MCF 10A (cell line): ENCODE results near the gene SLC22A7. TPM values are rescaled to one million over a fixed set of nuclear protein-coding genes. Genes with fewer than 3 reads are reported as not detected.

Experiments
- Bru-seq: library from RNA; stranded (reverse); fragments of 400-500 nt; gene quantifications from one replicate; lab custom pipeline; 2021; lab: Mats Ljungman, UMichigan
- BruChase-seq, 2 experiments: library from RNA; stranded (reverse); fragments of 400-500 nt; gene quantifications; one replicate each; lab custom pipeline; 2021; lab: Mats Ljungman, UMichigan
- BruUV-seq: library from RNA; stranded (reverse); fragments of 400-500 nt; replicated peaks from 2 replicates; lab custom pipeline; 2021; lab: Mats Ljungman, UMichigan
- CTCF ChIA-PET: fragments of 300-600 bp; sonication (Branson Sonifier 250); formaldehyde crosslinking; extraction: SDS; loops from one replicate; lab custom pipeline; 2021; ENCODE audit warnings: antibody characterized with exemption, inconsistent platforms; lab: Yijun Ruan, JAX
- POLR2A ChIA-PET: fragments of 300-600, 350-650 bp; sonication (Branson Sonifier 250); formaldehyde crosslinking; extraction: SDS; loops from one replicate; lab custom pipeline; 2020; ENCODE audit warnings: antibody characterized with exemption, inconsistent platforms; lab: Yijun Ruan, JAX
- DNase-seq: peaks from one replicate; pipeline ENCODE4 v3.0.0-alpha.2; 2018; ENCODE audit not compliant: unreplicated experiment
- H3K27ac Mint-ChIP-seq: one replicate; pipeline ENCODE4 v1.8.0; 2022; ENCODE audit warnings: mild to moderate bottlenecking, low read depth, mixed read lengths; ENCODE audit not compliant: unreplicated experiment
- H3K27me3 Mint-ChIP-seq: one replicate; pipeline ENCODE4 v1.8.0; 2022; ENCODE audit warnings: mixed read lengths; ENCODE audit not compliant: insufficient read depth, unreplicated experiment
- H3K36me3 Mint-ChIP-seq: one replicate; pipeline ENCODE4 v1.8.0; 2022; ENCODE audit warnings: mild to moderate bottlenecking, moderate library complexity, mixed read lengths; ENCODE audit not compliant: insufficient read depth, unreplicated experiment
- H3K4me1 Mint-ChIP-seq: one replicate; pipeline ENCODE4 v1.8.0; 2022; ENCODE audit warnings: mixed read lengths; ENCODE audit not compliant: insufficient read depth, unreplicated experiment
- H3K4me3 Mint-ChIP-seq: one replicate; pipeline ENCODE4 v1.8.0; 2022; ENCODE audit warnings: mild to moderate bottlenecking, moderate library complexity, mixed read lengths; ENCODE audit not compliant: unreplicated experiment
- H3K9me3 Mint-ChIP-seq: one replicate; pipeline ENCODE4 v1.8.0; 2022; ENCODE audit warnings: mixed read lengths; ENCODE audit not compliant: unreplicated experiment
- intact Hi-C: fragments of 100-400 bp; cut with micrococcal nuclease; formaldehyde crosslinking; loops from 2 replicates; pipeline ENCODE4 v1.14.1; 2022
- long read RNA-seq: library from polyadenylated mRNA; stranded (forward); transcript quantifications from one replicate; pipeline ENCODE4 v2.0.0, GENCODE V29; 2022
- total RNA-seq: library from RNA; stranded (reverse); gene quantifications from 2 replicates; pipeline ENCODE4 v1.2.3, GENCODE V29; 2022
- TF ChIP-seq, protein P1 (sequence below): fragments of 200-600 bp; IDR thresholded peaks from one replicate; pipeline ENCODE4 v1.8.0; 2022; ENCODE audit warnings: antibody characterized with exemption, mild to moderate bottlenecking; ENCODE audit not compliant: unreplicated experiment

SLC22A7 gene, protein sequence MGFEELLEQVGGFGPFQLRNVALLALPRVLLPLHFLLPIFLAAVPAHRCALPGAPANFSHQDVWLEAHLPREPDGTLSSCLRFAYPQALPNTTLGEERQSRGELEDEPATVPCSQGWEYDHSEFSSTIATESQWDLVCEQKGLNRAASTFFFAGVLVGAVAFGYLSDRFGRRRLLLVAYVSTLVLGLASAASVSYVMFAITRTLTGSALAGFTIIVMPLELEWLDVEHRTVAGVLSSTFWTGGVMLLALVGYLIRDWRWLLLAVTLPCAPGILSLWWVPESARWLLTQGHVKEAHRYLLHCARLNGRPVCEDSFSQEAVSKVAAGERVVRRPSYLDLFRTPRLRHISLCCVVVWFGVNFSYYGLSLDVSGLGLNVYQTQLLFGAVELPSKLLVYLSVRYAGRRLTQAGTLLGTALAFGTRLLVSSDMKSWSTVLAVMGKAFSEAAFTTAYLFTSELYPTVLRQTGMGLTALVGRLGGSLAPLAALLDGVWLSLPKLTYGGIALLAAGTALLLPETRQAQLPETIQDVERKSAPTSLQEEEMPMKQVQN
- total RNA-seq: not detected in 2 replicates
- not detected for Bru-seq, nascent RNA
- not detected for BruChase-seq, experiment 1, labeled RNA remaining after a 6-hour chase
- not detected for BruChase-seq, experiment 2, labeled RNA remaining after a 2-hour chase
- long read RNA-seq: 0 reads

GRCh38 chr6:43297644-43298564 is at the start of gene SLC22A7:
TSS of gene SLC22A7 (plus strand) at chr6:43298260. CDS start at chr6:43298359, 99 bp downstream.
- no peak within 1 kb of the TSS for H3K4me3 Mint-ChIP-seq
- H3K4me1 Mint-ChIP-seq: no peaks in the 10 kb centered on the region
- intact Hi-C loops: no loop called here
- no TSS peak for BruUV-seq
- no peaks in the 10 kb centered on the region for H3K36me3 Mint-ChIP-seq
- TF ChIP-seq, protein P1, sequence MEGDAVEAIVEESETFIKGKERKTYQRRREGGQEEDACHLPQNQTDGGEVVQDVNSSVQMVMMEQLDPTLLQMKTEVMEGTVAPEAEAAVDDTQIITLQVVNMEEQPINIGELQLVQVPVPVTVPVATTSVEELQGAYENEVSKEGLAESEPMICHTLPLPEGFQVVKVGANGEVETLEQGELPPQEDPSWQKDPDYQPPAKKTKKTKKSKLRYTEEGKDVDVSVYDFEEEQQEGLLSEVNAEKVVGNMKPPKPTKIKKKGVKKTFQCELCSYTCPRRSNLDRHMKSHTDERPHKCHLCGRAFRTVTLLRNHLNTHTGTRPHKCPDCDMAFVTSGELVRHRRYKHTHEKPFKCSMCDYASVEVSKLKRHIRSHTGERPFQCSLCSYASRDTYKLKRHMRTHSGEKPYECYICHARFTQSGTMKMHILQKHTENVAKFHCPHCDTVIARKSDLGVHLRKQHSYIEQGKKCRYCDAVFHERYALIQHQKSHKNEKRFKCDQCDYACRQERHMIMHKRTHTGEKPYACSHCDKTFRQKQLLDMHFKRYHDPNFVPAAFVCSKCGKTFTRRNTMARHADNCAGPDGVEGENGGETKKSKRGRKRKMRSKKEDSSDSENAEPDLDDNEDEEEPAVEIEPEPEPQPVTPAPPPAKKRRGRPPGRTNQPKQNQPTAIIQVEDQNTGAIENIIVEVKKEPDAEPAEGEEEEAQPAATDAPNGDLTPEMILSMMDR: no peak
- ChIA-PET CTCF (interaction anchor here (1.2 kb wide), 1 partner anchor 37 kb away, joined by 4 read pairs; no protein-coding TSS in a partner anchor), POLR2A (interaction anchor here (1.0 kb wide), 1 partner anchor 34 kb away, joined by 3 read pairs; no protein-coding TSS in a partner anchor)
- H3K27me3 Mint-ChIP-seq: peaks cover 34% of the 10 kb centered on the region
- no peaks in the 10 kb centered on the region for H3K9me3 Mint-ChIP-seq
- no peak for DNase-seq
- no peak within 1 kb of the TSS for H3K27ac Mint-ChIP-seq

GRCh38 chr6:43248791-43249190 is 49.3 kb upstream of the SLC22A7 start:
- H3K4me3 Mint-ChIP-seq: no peak overlapping the region
- no peaks in the 10 kb centered on the region for H3K36me3 Mint-ChIP-seq
- H3K27ac Mint-ChIP-seq: no peak overlapping the region
- CTCF ChIA-PET: interaction anchor here (1.1 kb wide), 1 partner anchor 15 kb away, joined by 3 read pairs; no protein-coding TSS in a partner anchor
- no TSS peak for BruUV-seq
- DNase-seq: no peak
- no peaks in the 10 kb centered on the region for H3K4me1 Mint-ChIP-seq
- no peaks in the 10 kb centered on the region for H3K9me3 Mint-ChIP-seq
- H3K27me3 Mint-ChIP-seq: peaks cover 34% of the 10 kb centered on the region
- intact Hi-C loops: no loop called here
- TF ChIP-seq, protein P1: no peak
- POLR2A ChIA-PET: no interaction called here

- POLR2A ChIA-PET: no interaction called here
- peaks cover 39% of the 10 kb centered on the region for H3K27me3 Mint-ChIP-seq
- no peaks in the 10 kb centered on the region for H3K9me3 Mint-ChIP-seq
- BruUV-seq: no TSS peak
- CTCF ChIA-PET: no interaction called here
- no peaks in the 10 kb centered on the region for H3K4me1 Mint-ChIP-seq
- TF ChIP-seq, protein P1: no peak
- no peaks in the 10 kb centered on the region for H3K36me3 Mint-ChIP-seq
- no peak overlapping the region for H3K4me3 Mint-ChIP-seq
- H3K27ac Mint-ChIP-seq: no peak overlapping the region
- DNase-seq: no peak
- intact Hi-C loops: no loop called here
Observed at GRCh38 chr6:43250992-43251373, 47.1 kb upstream of the SLC22A7 start.
